GM18502 (cell line): ENCODE measurements around the gene TEX29.

Experiments used
- ATAC-seq: cut with Tn5 transposase; IDR thresholded peaks from one replicate; pipeline ENCODE4 v1.9.1; 2021; ENCODE audit warnings: mild to moderate bottlenecking; ENCODE audit not compliant: unreplicated experiment, poor library complexity

TEX29 gene

GRCh38 chr13:111338841-111339240, 18.4 kb downstream of the TEX29 start:
- ATAC-seq: no peak

GRCh38 chr13:111339366-111340143, 19.1 kb downstream of the TEX29 start:
- ATAC-seq: no peak

GRCh38 chr13:111341886-111342285, 21.4 kb downstream of the TEX29 start:
- ATAC-seq: no peak

GRCh38 chr13:111342721-111343120, 22.3 kb downstream of the TEX29 start:
- no peak for ATAC-seq

GRCh38 chr13:111343186-111343805, 22.9 kb downstream of the TEX29 start:
- no peak for ATAC-seq

- no peak for ATAC-seq
Measured at GRCh38 chr13:111344471-111345191, 24.2 kb downstream of the TEX29 start.

- ATAC-seq: no peak
Measured at GRCh38 chr13:111345682-111346081, 25.2 kb downstream of the TEX29 start.

- ATAC-seq: no peak
Measured at GRCh38 chr13:111346101-111346680, 25.7 kb downstream of the TEX29 start.

GRCh38 chr13:111347438-111347837, 27.0 kb downstream of the TEX29 start:
- no peak for ATAC-seq

- ATAC-seq: no peak
Measured at GRCh38 chr13:111353508-111353907, 33.1 kb downstream of the TEX29 start.

GRCh38 chr13:111354789-111355188, 34.3 kb downstream of the TEX29 start:
- no peak for ATAC-seq

- ATAC-seq: no peak
Measured at GRCh38 chr13:111356795-111357194, 36.4 kb downstream of the TEX29 start.

- ATAC-seq: no peak
Measured at GRCh38 chr13:111359237-111359915, 38.9 kb downstream of the TEX29 start.

GRCh38 chr13:111359930-111360329, 39.5 kb downstream of the TEX29 start:
- ATAC-seq: no peak

GRCh38 chr13:111360452-111360851, 40.0 kb downstream of the TEX29 start:
- no peak for ATAC-seq

GRCh38 chr13:111361046-111361872, 40.8 kb downstream of the TEX29 start:
- no peak for ATAC-seq

GRCh38 chr13:111361873-111362648, 41.6 kb downstream of the TEX29 start:
- no peak for ATAC-seq

GRCh38 chr13:111363121-111363520, 42.7 kb downstream of the TEX29 start:
- ATAC-seq: no peak

GRCh38 chr13:111363591-111363990, 43.1 kb downstream of the TEX29 start:
- no peak for ATAC-seq
